Measurements from ENCODE around the gene MAGI1. TPM values are rescaled to one million over a fixed set of nuclear protein-coding genes. Genes with fewer than 3 reads are reported as not detected.

Gene MAGI1
- total RNA-seq, 4 donors from 2014 or later = 42.4 to 71.6 (median 50.2) TPM

DNA sequence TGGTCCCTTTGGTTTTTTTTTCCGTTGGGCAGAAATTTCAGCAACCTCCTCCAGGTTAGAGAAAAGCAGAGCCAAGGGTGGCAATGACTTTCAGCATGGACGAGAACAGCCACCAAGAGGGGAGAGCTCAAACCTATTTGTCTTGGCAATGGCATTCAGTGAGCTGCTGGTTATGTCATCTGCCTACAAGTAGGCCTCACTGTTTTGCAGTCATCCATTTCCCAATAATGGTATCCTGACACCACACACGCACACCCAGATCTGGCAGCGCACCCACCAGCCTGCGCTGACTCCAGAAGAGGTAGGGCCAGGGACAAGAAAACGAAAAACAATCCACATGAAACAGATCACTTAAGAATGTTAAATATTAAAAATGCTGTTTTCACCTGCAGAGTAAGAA is 92.3 kb downstream of the MAGI1 start:
- 44 to 73% methylated on average over 6 of the region's 6 CpGs for WGBS, 2 donors
- intact Hi-C loops (cut with DNase I; ENCODE audit: low total_unique reads) = no loop called here
- no peak overlapping the region for H3K4me3 ChIP-seq (ENCODE audit: low read depth, poor library complexity, severe bottlenecking)
- DNase-seq (ENCODE audit: low spot score in 2 of 2) = no peak
- TF ChIP-seq, protein P1, sequence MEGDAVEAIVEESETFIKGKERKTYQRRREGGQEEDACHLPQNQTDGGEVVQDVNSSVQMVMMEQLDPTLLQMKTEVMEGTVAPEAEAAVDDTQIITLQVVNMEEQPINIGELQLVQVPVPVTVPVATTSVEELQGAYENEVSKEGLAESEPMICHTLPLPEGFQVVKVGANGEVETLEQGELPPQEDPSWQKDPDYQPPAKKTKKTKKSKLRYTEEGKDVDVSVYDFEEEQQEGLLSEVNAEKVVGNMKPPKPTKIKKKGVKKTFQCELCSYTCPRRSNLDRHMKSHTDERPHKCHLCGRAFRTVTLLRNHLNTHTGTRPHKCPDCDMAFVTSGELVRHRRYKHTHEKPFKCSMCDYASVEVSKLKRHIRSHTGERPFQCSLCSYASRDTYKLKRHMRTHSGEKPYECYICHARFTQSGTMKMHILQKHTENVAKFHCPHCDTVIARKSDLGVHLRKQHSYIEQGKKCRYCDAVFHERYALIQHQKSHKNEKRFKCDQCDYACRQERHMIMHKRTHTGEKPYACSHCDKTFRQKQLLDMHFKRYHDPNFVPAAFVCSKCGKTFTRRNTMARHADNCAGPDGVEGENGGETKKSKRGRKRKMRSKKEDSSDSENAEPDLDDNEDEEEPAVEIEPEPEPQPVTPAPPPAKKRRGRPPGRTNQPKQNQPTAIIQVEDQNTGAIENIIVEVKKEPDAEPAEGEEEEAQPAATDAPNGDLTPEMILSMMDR (IDR thresholded peaks at IDR 0.05) = no peak
- TF ChIP-seq POLR2A (IDR thresholded peaks at IDR 0.05) = no peak

DNA sequence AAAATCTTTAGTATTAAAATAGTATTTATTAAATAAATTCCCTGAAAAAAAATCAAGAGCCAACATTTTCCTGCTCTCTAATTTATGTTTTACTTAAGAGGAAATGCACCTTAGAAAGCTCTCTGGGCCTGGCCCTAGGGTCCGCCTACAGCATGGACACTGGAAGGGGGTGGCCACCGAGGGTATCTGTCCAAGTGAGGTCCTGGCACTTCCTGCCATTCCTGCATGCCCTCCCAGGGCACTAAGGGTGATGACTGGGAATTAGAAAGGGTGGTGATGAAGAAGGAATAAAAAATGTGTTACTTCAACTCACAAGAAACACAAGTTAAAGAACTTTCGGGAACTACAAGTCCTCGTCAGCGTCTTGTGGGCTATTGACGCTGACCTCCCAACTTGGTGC is 92.8 kb downstream of the MAGI1 start:
- no peak overlapping the region for H3K4me3 ChIP-seq (ENCODE audit: low read depth, poor library complexity, severe bottlenecking)
- 65 to 81% methylated on average over 6 of the region's 6 CpGs for WGBS, 2 donors
- intact Hi-C loops (cut with DNase I; ENCODE audit: low total_unique reads) = no loop called here
- TF ChIP-seq, protein P1 (IDR thresholded peaks at IDR 0.05) = no peak
- TF ChIP-seq POLR2A (IDR thresholded peaks at IDR 0.05) = no peak
- no peak for DNase-seq (ENCODE audit: low spot score in 2 of 2)

DNA sequence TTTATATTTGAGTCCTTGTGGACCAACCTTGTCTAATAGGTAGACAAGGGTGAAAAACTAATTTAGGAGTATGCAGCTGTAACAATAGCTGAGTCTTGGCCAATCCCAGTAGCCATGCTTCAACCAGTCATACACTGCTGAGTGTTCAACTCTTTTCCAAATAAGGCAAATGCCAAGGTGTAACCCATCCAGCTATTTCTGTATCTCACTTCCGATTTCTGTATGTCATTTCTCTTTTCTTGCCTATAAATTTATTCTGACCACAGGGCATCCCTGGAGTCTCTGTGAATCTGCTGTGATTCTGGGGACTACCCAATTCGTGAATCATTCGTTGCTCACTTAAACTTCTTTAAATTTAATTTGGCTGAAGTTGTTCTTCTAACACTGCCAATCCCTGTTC is 93.2 kb downstream of the MAGI1 start:
- intact Hi-C loops (cut with DNase I; ENCODE audit: low total_unique reads) = no loop called here
- no peak for DNase-seq (ENCODE audit: low spot score in 2 of 2)
- no peak overlapping the region for H3K4me3 ChIP-seq (ENCODE audit: low read depth, poor library complexity, severe bottlenecking)
- WGBS, 2 donors = 39 to 44% methylated on average over 3 of the region's 3 CpGs
- no peak for TF ChIP-seq POLR2A (IDR thresholded peaks at IDR 0.05)
- TF ChIP-seq, protein P1 (IDR thresholded peaks at IDR 0.05) = no peak

DNA sequence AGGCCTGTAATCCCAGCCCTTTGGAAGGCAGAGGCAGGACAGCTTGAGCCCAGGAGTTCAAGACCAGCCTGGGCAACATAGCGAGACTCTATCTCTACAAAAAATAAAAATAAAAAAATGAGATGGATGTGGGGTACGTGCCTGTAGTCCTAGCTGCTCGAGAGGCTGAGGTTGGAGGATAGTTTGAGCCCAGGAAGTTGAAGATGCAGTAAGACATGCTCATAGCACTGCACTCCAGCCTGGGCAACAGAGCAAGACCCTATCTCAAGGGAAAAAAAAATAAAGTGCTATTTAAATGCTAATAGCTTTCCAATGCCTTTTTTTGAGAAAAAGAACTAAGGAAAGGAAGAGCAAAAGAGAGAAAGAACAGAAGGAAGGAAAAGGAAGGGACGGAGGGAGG is 94.5 kb downstream of the MAGI1 start:
- no peak overlapping the region for H3K4me3 ChIP-seq (ENCODE audit: low read depth, poor library complexity, severe bottlenecking)
- WGBS, 2 donors = 77 to 92% methylated on average over 4 of the region's 4 CpGs
- intact Hi-C loops (cut with DNase I; ENCODE audit: low total_unique reads) = no loop called here
- DNase-seq (ENCODE audit: low spot score in 2 of 2) = no peak
- no peak for TF ChIP-seq POLR2A (IDR thresholded peaks at IDR 0.05)
- TF ChIP-seq, protein P1 (IDR thresholded peaks at IDR 0.05) = no peak

DNA sequence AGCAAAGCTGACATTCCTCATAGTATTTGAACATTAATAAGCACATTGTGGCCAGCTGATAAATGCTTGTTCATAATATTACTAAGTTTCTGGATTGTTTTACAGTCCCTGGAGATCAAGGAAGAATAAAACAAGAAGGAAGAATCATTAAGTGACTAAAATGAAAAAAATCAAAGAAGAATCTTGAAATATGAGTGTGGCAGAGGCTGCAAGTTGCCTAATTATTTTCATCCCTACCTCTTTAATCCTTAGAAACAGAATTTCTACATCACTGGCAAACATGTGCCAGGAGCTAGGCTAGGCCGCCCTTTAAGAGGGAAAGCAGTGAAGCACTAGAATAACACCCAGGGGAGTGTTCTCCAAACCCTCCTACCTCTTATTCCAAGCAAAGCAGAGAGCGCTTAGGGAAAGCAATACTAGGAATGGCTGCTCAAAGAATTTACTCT is 98.9 kb downstream of the MAGI1 start:
- no peak for DNase-seq (ENCODE audit: low spot score in 2 of 2)
- intact Hi-C loops (cut with DNase I; ENCODE audit: low total_unique reads) = no loop called here
- WGBS, 2 donors = 68 to 80% methylated on average over 2 of the region's 2 CpGs
- no peak overlapping the region for H3K4me3 ChIP-seq (ENCODE audit: low read depth, poor library complexity, severe bottlenecking)
- TF ChIP-seq, protein P1 (IDR thresholded peaks at IDR 0.05) = no peak
- no peak for TF ChIP-seq POLR2A (IDR thresholded peaks at IDR 0.05)

DNA sequence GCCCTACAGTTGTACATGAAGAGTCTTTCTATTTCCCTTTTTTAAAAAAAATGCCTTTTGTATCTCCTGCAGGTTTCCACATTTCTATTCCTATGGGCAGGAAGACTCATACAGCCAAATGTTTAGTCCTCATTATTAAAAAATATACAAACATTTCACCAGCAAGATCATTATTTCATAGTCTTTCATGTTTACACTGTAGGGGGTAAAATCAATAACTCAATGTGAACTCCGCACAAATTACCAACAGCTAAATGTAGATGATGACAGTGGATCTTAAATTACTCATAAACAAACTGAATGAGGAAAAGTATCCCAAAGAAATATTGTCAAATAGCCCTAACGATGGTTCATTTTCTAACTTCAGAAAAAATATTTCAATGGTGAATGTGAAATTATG is 99.5 kb downstream of the MAGI1 start:
- no peak for TF ChIP-seq POLR2A (IDR thresholded peaks at IDR 0.05)
- TF ChIP-seq, protein P1 (IDR thresholded peaks at IDR 0.05) = no peak
- DNase-seq (ENCODE audit: low spot score in 2 of 2) = no peak
- 82 to 90% methylated on average over 2 of the region's 2 CpGs for WGBS, 2 donors
- intact Hi-C loops (cut with DNase I; ENCODE audit: low total_unique reads) = no loop called here
- H3K4me3 ChIP-seq (ENCODE audit: low read depth, poor library complexity, severe bottlenecking) = no peak overlapping the region

Measured in lower leg skin (tissue), 4 donors.